Hematopoietic multipotent progenitor cell treated with erythropoietin and hydrocortisone succinate and interleukin-3 and kit ligand, for 15 days (in vitro differentiated cells): Measurements from ENCODE around the gene APBA2.

ENCODE experiments used
- DNase-seq: peaks from one replicate; pipeline ENCODE4 v3.0.0-alpha.2; 2015; ENCODE audit warnings: low spot score

The APBA2 gene

DNA sequence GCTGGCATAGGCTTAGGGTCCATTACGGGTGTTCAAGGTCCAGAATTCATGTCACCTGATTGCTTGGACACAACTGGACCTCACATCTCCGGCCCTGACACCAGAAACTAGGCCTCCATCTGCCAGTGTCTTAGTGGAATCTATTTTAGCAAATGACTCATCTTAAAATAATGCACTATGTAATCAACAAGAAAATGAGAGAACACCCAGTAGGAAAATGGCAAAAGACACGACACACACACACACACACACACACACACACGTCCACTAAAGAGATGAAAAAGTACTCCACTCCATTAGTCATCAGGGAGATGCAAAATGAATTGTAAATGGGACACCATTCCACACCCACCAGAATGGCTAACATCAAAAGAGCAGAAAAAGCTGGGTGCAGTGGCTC, 11.2 kb downstream of the APBA2 start:
- DNase-seq, result no peak

DNA sequence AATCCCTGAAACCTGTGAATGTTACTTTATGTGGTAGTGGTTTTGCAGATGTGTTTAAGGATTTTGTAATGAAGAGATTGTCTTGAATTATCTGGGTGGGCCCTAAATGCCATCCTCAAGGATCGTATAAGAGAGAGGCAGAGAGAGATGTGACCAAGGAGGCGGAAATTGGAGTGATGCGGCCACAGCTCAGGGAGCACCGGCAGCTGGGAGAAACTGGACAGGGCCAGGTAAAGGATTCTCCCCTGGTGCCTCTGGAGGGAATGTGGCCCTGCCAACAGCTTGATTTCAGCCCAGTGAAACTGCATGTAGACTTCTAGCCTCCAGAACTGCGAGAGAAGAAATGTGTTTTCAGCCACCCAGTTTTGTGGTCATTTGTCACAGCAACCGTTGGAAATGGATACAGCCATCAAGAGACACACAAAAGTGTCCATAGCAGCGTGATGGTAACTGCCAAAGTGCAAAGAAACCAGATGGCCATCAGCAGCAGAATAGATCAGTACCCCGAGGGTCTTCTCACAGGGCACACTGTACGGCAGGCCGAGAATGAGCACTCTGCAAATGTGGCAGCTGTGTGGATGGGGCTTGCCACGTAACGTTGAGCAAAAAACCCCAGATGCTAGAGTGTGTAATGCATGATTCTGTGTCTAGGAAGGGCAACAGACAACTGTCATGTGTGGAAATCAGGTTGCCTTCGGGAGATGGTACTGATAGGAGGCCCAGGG, 12.2 kb downstream of the APBA2 start:
- no peak for DNase-seq

DNA sequence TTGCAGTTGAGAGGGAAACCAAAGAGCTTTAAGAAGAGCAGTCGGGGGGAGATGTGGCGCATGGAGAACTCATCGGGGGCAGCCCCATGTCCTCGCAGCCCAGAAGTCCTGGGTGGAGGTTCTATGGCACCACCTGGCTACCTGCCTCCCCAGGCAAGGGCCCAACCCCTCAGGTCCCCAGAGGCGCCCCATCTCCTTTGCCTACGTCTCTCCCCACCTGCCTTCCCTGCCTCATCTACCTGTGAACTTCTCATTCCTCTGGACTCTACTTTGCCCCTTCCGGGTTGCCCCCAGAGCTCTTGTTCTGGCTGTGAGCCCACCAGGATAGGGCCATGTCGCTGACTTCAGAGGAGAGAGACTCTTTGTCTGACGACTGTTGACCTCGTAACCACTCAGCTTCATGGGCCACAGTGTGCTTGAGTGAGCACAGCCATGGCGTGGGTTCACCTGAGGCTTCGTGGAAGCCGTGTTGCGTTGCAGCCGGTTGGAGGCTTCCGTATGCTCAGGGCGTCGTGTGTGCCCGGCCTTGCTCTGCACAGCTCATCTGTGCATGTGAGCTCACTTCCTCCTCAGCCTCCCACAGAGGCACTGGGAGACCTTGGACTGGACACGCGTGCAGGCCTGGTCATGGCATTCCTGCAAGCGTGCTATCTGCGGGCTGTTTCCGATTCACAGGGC, 13.4 kb downstream of the APBA2 start:
- DNase-seq, result no peak

DNA sequence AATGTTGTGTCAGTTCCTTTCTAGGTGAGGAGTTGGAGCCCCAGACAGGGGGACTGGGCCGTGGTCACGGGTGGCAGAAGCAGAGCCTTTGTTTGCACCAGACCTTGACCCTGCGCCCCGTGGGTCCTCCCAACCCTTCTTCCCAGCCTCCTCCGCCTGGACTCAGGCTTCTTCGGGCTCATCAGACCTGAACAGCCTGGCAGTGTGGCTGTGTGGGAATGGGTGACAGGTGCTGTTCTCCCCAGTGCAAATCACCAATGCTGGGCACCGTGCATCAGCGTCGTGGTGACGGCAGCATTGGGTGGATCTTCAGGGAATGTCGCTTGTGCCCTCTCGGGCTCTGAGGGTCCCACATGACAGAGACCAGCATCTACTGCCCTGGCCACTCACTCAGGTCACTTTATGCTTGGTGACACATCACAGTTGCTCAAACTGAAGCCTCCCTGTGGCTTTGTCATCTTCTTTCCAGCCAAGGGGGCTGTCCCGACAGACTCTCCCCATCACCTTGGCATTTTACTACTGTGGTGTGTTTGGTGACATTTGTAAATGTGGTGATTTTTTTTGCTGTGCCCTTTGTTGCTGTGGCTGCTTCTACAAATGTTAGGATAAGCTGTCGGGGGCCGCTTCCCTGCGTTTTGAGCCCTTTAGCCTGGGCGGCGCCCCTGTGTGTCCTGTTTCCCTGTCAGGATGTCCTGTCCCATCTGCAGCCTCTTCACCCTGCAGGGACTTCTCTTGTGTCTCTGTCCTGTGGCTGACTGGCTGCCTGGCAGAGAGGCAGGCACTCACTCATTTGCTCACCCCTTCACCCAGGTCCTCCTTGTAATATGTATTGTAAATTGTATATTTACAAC, 14.5 kb downstream of the APBA2 start:
- no peak for DNase-seq

DNA sequence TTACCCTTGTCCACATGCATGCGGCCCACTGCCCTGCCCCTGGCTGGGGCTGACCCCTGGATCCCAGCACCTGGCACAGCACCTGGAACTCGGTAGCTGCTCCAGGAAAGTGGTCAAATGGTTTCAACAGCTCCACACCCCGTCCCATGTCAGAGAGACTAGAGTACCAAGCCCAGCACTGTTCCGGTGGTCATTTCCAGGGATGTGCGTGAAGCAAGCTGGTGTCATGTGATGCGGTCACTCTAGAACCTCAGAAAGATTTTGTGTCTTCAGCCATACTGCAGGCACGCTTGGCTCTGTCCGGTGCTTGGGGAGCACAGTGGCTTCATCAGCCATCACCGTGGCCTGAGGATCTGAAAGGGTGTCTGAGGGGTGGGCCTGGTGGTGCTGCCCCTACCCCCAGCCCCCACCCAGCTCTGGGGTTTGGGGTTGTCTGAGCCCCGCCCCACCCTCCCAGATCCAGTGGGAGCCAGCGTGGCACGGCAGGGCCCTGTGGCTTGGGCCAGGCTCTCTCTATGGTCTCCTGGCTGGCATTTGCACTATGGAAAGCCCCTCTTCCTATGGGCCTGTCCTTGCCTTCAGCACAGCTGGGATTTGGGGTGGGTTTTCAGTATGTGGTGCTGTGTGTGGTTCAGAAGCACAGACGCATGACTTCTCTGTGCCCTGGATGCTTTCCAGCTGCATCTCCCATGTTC, 15.3 kb downstream of the APBA2 start:
- no peak for DNase-seq

DNA sequence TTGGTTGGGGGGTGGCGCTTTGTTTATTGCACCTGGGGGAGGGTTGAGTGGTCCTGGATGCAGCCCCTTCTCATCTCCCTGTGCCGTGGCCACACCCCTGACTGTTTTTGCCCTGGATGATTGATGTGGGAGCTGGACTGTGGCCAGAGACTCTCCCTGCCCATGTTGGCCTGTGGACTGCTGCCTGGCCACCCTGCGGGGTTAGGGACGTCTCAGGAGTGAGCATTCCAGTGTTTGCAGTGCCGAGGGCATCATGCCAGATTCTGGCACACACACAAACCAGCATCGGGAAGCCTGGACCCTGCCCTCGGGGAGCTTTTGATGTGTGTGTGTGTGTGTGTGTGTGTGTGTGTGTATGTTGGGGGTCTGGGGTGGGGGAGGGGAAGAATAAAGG, 15.8 kb downstream of the APBA2 start:
- no peak for DNase-seq

DNA sequence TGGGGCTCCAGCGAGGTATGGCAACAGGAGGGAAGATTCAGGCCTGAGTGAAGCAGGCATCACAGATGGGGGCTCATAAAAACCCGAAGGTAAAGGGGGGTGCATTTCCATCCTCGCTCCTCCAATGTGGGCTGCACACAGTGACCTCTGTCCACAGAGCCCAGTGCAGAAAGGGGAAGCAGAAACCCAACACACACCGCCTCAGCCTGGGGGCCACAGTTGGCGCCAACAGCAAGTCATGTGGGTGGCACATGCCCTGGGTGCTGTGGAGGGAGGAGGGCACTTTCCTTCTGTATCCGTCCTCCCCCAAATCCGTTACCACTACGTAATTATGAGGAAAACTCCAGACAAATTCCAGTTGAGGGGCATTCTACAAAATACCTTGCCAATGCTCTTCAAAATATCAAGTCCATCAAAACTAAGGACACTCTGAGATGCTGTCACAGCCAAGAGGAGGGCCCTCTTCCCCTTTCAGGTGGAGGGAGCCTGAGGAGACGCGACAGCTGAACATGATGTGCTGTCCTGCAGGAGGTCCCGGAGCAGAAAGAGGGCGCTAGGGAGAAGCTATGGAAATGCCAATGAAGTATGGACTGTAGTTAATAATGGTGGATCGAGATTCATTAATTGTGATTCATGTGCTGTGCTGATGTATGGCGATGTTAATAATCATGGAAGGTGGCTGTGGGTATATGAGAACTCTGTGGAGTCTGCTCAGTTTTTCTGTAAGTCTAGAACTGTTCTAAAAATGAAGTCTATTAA, 16.4 kb downstream of the APBA2 start:
- peak; percentile 20 for DNase-seq

DNA sequence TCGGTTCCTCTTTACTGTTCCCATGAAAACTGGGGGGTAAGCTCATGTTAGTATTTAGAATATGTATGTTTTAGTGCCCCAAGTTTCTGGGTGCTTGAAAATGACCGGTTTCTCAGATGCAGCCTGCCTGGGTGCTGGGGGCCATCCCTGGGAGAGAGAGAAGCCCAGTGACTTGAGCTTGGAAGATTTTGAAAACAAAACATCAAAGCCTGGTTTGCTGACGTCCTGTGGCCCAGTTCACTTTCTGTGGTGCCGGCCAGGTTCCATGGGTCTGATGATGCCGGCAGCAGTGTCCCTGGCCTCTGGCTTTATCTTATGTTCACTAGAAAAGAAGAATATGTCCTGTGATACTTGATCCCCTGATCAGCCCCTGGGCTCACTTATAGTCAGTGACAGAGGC, 17.1 kb downstream of the APBA2 start:
- DNase-seq, result no peak

DNA sequence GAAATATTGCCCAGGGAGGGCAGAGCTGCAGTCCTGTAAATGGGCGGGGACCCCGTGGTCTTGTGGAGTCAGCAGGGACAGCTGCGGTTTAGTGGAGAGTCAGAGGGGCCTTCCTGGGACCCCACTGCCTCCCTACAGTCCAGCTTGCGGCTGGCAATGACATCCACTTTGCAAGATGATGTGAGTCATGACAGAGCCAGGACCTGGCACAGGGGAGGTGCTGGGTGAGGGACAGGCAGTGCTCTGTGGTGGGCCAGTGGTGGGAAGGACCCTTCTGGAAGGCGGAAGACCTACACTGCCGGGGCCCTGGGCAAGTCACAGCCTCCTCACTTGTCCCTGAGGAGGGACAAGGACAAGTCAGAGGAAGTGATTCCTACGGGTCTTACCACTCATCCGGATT, 17.8 kb downstream of the APBA2 start:
- no peak for DNase-seq

DNA sequence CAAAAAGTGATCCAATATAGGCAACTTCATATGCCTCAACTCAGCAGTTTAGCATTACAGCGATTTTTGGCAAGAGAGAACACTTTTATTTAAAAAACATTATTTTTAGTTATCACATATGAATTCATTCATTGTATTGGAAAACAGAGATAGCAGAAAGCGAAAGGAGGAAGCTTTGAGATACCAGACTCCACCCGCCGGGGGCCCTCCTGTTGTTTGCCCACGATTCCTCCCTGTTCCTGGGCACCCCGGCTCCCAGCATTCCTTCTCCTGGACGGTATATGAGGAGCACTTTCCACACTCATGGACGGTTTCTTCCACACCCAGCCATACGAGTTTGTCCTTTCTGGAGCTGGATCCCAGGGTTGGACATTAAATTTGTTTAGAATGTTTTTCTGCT, 18.2 kb downstream of the APBA2 start:
- no peak for DNase-seq

DNA sequence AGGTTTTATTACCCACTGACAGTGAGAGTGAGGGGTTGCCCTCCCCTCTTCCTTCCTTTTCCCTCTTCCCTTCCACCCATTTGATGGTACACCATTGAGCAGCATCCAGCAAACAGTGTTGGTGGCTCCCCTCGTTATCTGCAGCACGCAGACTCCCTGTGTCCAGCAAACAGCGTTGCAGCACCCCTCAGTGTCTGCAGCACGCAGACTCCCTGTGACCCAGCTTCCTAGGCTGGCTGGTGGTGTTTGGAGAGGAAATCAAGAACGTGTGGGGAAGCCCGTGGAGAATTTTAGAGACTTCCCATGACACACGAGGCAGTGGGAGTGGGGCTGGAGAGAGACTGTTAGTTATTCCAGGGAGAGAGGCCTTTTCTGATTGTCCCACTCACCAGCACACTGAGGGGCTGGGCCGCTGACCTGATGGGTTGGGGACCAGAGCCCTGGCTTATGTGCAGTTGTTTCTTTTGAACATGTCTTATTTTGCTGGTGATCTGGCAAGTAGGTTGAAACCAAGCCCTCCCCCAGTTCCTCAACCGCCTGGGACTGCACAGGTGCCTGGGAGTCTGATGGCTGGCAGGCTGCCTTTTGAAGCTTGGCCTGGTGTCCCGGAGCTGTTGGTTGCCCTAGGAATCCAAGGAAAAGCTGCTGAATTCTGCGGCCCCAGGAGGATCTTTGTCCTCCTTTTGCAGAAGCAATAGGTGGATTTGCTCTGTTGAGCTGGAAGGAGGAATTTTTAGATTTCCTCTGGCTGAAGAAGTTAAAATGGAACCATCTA, 19.0 kb downstream of the APBA2 start:
- peak; percentile 72 for DNase-seq

DNA sequence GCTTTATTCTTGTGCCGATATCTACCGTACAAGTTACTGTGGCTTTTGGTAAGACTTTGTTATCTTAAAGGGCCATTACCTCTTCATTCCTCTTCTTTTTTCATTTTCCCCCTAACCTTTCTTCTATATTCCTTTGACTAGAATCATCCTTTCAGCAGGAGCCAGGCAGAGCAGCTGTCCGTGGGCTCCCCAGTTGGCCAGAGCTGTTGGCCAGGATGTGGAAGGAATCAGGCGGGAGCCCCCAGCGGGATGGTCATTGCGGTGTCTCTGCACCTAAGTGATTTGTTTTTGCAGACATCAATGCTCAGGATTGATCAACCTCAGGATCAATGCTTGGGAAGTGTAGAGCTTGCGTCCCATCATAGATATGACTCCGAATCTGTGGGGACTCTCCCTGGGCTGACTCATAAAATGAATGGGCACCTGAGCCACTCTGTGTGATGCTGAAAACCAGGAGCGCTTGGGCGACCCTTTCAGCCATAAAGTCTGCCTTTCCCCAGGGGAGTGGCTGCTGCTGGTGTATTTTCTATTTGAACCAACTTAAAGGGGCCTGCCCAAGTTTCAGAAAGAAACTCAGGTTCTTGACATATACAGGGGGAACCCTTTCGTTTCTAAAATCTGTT, 21.7 kb downstream of the APBA2 start:
- no peak for DNase-seq

DNA sequence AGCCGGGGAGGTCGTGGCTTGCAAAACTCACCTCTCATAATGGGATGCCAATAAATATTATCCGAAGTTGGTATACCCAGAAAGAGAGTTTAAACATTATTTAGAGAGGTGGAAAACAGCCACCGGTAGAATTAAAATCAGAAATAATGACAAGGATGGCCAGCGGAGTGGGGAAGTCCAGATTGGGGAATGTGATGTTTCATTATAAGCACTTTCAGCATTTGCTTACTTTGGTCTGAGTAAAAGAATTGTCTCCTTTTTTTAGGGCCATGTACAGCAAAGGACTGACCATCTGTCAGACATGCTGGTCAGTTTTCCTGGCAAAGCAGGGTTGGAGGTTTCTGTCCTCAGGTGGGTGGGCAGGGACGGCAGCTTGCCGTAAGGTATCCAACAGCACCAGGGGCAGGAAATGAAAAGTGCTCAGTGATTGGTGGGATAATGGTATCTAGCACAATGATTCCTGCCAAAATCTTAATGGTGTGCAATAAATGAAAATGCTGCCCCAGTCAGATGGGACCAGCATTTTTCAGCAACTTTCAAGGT, 24.3 kb downstream of the APBA2 start:
- no peak for DNase-seq

DNA sequence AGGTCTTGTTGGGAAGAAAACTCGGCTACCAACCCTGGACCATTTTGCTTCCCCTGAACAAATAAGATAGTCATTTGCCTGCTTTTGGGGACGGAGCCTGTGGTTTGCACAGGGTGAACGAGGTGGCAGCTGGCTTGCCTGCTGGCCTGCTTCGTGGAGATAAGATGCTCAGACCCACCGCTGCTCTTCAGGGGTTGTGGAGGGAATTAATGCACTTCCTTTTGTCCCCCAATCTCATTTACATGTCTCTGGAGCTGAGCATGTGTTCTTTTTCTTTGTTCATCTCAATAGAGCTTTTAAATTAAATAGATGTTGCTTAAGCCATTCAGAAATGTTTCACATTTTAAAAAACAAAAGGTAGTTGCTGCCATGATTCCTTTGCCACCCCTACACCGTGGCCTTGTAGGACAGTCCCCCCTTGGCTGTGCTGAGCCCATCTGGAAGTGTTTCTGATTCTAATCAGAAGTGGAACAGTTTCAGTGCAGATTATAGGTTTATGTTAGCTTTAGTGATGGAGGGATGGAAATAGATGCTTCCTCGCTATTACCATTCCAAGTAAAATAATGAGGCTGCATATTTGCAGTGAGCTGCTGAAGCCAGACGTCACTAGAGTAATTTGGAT, 25.6 kb downstream of the APBA2 start:
- DNase-seq, result peak; percentile 72

DNA sequence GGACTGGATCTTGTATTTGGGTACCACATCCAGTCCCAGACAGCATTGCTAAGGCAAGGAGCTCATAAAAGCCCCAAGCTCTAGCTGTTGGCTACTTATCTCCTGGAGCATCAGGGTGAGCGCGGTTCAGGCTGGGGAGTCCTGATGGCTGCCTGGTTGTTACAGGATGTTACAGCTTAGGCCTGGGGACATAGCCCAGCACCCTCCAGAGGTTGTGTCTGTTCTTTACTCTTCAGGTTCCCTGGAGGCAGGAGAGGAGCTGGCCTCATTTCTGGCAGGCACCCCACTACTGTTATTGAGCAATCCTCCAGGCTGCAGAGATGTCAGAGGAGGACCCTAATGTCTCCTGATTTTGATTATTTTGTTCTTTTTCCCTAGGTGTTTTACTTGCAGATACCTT, 26.6 kb downstream of the APBA2 start:
- peak; percentile 33 for DNase-seq

DNA sequence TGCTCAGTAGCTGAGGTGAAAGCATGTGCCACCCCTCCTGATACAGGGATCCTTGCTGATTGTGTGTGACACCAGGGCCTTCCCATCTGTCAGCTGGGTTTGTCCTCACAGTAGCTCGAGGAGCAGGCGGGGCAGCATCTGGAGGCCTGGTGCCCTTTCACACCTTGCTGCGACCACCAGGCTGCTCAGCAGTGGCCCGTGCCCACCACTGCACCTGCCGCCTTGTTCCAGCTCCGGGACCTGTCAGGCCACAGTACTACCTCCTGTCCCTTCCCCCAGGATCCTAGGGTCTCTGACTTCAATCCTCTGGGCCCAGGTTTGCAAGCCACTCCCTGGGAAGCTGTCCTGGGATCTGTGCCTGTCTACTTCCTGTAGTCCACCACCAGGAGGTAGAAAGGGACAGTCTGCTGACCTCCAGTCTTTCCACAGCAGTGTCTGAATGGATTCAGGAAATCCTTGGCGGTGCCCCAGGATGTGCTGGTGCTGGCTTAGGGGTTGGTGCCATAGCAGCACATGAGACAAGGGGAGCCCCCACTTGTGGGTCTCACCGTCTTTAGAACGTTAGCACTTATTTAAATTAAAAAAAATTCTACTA, 27.5 kb downstream of the APBA2 start:
- no peak for DNase-seq

DNA sequence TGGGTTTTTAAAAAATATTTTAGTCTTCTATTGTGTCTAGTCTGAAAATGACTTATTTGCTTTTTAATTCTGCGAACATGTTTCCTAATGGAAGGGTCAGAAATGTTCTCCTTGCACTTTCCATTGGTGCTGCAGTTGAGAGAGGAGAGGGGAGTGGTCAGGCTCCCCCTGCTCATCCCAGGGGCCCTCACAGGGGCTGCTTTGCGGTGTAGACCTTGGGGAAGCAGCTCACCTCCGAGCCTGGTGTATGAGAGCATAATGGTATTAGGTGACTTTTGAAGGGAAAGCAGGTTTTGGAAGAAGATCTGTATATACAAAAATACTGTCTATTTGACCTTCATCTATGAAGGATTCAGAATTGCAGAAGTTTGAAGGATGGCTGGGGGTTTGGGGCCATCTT, 28.3 kb downstream of the APBA2 start:
- no peak for DNase-seq

DNA sequence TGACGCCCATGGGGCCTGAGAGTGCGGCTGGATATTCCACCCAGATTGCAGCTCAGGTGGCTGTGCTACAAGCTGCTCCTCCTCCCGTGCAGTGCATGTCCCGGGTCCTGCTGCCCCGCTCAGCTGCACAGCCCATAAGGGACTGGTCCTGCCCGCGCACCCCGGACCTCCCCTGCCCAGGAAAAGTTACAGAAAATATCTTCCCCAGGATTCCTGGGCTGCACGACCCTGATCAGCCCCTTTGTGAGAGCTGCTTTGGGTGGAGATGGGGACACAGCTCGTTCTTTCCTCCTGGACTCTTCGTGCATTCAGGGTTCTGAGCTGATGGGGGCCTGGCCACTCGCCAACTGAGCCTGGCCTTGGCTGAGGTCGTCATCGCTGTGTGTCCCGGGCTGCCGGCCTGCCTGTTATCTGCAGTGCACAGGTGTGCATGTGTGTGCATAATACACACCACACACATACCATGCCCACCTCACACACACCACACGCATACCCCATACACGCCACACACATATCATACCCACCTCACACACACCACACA, 28.8 kb downstream of the APBA2 start:
- DNase-seq, result peak; percentile 55
